MM.1S (cell line): ENCODE measurements around the gene KRTAP1-1.
"Not testable (repeated sequence)": the region's sequence is repeated elsewhere in the genome, so short reads cannot be mapped to it uniquely, and the experiment has no call there.

Experiments used
- DNase-seq: peaks from one replicate; pipeline ENCODE4 v3.0.0-alpha.2; 2015
- H2AFZ ChIP-seq: fragments of 300-600 bp; sonication (generic); 2 replicates; pipeline ENCODE4 v1.6.0; 2016; ENCODE audit warnings: antibody characterized with exemption, low read length
- H3F3A ChIP-seq: fragments of 300-600 bp; sonication (generic); 2 replicates; pipeline ENCODE4 v1.6.1; 2016; ENCODE audit warnings: mild to moderate bottlenecking, antibody characterized with exemption, low read length, moderate library complexity, mixed read lengths; ENCODE audit not compliant: insufficient read depth
- H3K27ac ChIP-seq: fragments of 300-600 bp; sonication (generic); 2 replicates; pipeline ENCODE4 v1.5.1; 2016; ENCODE audit warnings: mild to moderate bottlenecking, low read length
- H3K27me3 ChIP-seq: fragments of 300-600 bp; sonication (generic); replicated peaks from 2 replicates; pipeline ENCODE4 v1.6.0; 2016; ENCODE audit warnings: low read length; ENCODE audit not compliant: insufficient read depth
- H3K36me3 ChIP-seq: fragments of 300-600 bp; sonication (generic); replicated peaks from 2 replicates; pipeline ENCODE4 v1.6.1; 2016; ENCODE audit warnings: mild to moderate bottlenecking, low read length, mixed read lengths; ENCODE audit not compliant: insufficient read depth
- H3K4me1 ChIP-seq: fragments of 300-600 bp; sonication (generic); 2 replicates; pipeline ENCODE4 v1.6.1; 2016; ENCODE audit warnings: low read length, mixed read lengths
- H3K4me2 ChIP-seq: fragments of 300-600 bp; sonication (generic); 2 replicates; pipeline ENCODE4 v1.6.0; 2016; ENCODE audit warnings: low read depth, low read length
- H3K4me3 ChIP-seq: fragments of 300-600 bp; sonication (generic); 2 replicates; pipeline ENCODE4 v1.5.1; 2016; ENCODE audit warnings: low read length, mixed read lengths
- H3K79me2 ChIP-seq: fragments of 300-600 bp; sonication (generic); 2 replicates; pipeline ENCODE4 v1.6.1; 2016; ENCODE audit warnings: mixed run types, low read length, mixed read lengths
- H3K9ac ChIP-seq: fragments of 300-600 bp; sonication (generic); 2 replicates; pipeline ENCODE4 v1.6.1; 2016; ENCODE audit warnings: low read length, mixed read lengths
- H3K9me2 ChIP-seq: fragments of 300-600 bp; sonication (generic); replicated peaks from 2 replicates; pipeline ENCODE4 v1.6.1; 2016; ENCODE audit warnings: mild to moderate bottlenecking, low read length, mixed read lengths; ENCODE audit not compliant: insufficient read depth
- H3K9me3 ChIP-seq: fragments of 300-600 bp; sonication (generic); replicated peaks from 2 replicates; pipeline ENCODE4 v1.6.1; 2016; ENCODE audit warnings: mild to moderate bottlenecking, low read length, mixed read lengths; ENCODE audit not compliant: insufficient read depth
- H4K20me1 ChIP-seq: fragments of 300-600 bp; sonication (generic); 2 replicates; pipeline ENCODE4 v1.6.1; 2016; ENCODE audit warnings: mild to moderate bottlenecking, low read length, moderate library complexity, mixed read lengths; ENCODE audit not compliant: insufficient read depth
- CTCF ChIP-seq: fragments of 300-600 bp; sonication (generic); IDR thresholded peaks from 2 replicates; pipeline ENCODE4 v1.5.1; 2016; ENCODE audit warnings: antibody characterized with exemption, low read length, mixed read lengths
- EZH2 ChIP-seq: fragments of 300-600 bp; sonication (generic); optimal IDR thresholded peaks from 2 replicates; pipeline ENCODE3; 2017; ENCODE audit warnings: low read depth, mild to moderate bottlenecking, antibody characterized with exemption, low read length, mixed read lengths
- EZH2phosphoT487 ChIP-seq: fragments of 300-600 bp; sonication (generic); IDR thresholded peaks from 2 replicates; pipeline ENCODE4 v1.6.1; 2018; ENCODE audit warnings: antibody characterized with exemption, low read length

Gene KRTAP1-1

GRCh38 chr17:41060052-41060604, 18.9 kb upstream of the KRTAP1-1 start, which contains the start of gene KRTAP2-3:
Gene KRTAP2-3, minus strand, starts transcription at chr17:41060114. Its CDS starts 64 bp downstream, at chr17:41060050.
- Histone ChIP-seq H3F3A (no peaks in the 10 kb centered on the region), H3K4me1 (no peaks in the 10 kb centered on the region), H3K4me3 (no peak within 1 kb of the TSS), H3K9me3 (no peaks in the 10 kb centered on the region), H3K27ac (no peak within 1 kb of the TSS), H3K79me2 (no peaks in the 10 kb centered on the region), H3K36me3 (no peaks in the 10 kb centered on the region), H3K27me3 (no peaks in the 10 kb centered on the region), H3K4me2 (no peak within 1 kb of the TSS), H2AFZ (no peak within 1 kb of the TSS), H4K20me1 (no peaks in the 10 kb centered on the region), H3K9ac (no peak within 1 kb of the TSS), H3K9me2 (no peaks in the 10 kb centered on the region)
- no peak for DNase-seq
- no peak for TF ChIP-seq EZH2
- TF ChIP-seq CTCF: no peak
- no peak for TF ChIP-seq EZH2phosphoT487

- not testable (repeated sequence) for H4K20me1 ChIP-seq, H3F3A ChIP-seq, H3K27ac ChIP-seq, H3K9me3 ChIP-seq, H3K79me2 ChIP-seq, DNase-seq, H3K4me1 ChIP-seq, H3K4me3 ChIP-seq, H3K9me2 ChIP-seq, H3K27me3 ChIP-seq, H3K4me2 ChIP-seq, H3K36me3 ChIP-seq, H2AFZ ChIP-seq, H3K9ac ChIP-seq
These were observed 18.2 kb upstream of the KRTAP1-1 start for GRCh38 chr17:41059276-41060051.

GRCh38 chr17:41058741-41059140, 17.5 kb upstream of the KRTAP1-1 start:
- H3K4me3 ChIP-seq: no peak overlapping the region
- no peak for TF ChIP-seq EZH2
- TF ChIP-seq CTCF: no peak
- H3K9me3 ChIP-seq: no peaks in the 10 kb centered on the region
- DNase-seq: no peak
- no peaks in the 10 kb centered on the region for H3K36me3 ChIP-seq
- no peak overlapping the region for H3K9ac ChIP-seq
- no peak overlapping the region for H3K4me2 ChIP-seq
- no peaks in the 10 kb centered on the region for H3K79me2 ChIP-seq
- no peaks in the 10 kb centered on the region for H3K27me3 ChIP-seq
- no peak overlapping the region for H3K27ac ChIP-seq
- H3K4me1 ChIP-seq: no peaks in the 10 kb centered on the region
- no peaks in the 10 kb centered on the region for H4K20me1 ChIP-seq
- no peak overlapping the region for H2AFZ ChIP-seq
- H3K9me2 ChIP-seq: no peaks in the 10 kb centered on the region
- no peaks in the 10 kb centered on the region for H3F3A ChIP-seq

- TF ChIP-seq CTCF (no peak), EZH2 (no peak), EZH2phosphoT487 (no peak)
- no peak overlapping the region for H3K27ac ChIP-seq
- no peaks in the 10 kb centered on the region for H3K9me3 ChIP-seq
- H2AFZ ChIP-seq: no peak overlapping the region
- H3K36me3 ChIP-seq: no peaks in the 10 kb centered on the region
- H3K9ac ChIP-seq: no peak overlapping the region
- H3K27me3 ChIP-seq: no peaks in the 10 kb centered on the region
- no peak overlapping the region for H3K4me2 ChIP-seq
- H3K4me1 ChIP-seq: no peaks in the 10 kb centered on the region
- no peaks in the 10 kb centered on the region for H3K79me2 ChIP-seq
- H4K20me1 ChIP-seq: no peaks in the 10 kb centered on the region
- DNase-seq: no peak
- H3K4me3 ChIP-seq: no peak overlapping the region
- H3K9me2 ChIP-seq: no peaks in the 10 kb centered on the region
- no peaks in the 10 kb centered on the region for H3F3A ChIP-seq
These were observed 16.3 kb upstream of the KRTAP1-1 start for GRCh38 chr17:41057547-41057946.

- not testable (repeated sequence) for H4K20me1 ChIP-seq, H3K36me3 ChIP-seq, H3K27me3 ChIP-seq, H3K9ac ChIP-seq, H3K27ac ChIP-seq, H3F3A ChIP-seq, H2AFZ ChIP-seq, DNase-seq, H3K4me3 ChIP-seq, H3K4me2 ChIP-seq, H3K79me2 ChIP-seq, H3K9me2 ChIP-seq, H3K4me1 ChIP-seq, H3K9me3 ChIP-seq
These were observed 13.9 kb upstream of the KRTAP1-1 start, which contains the start of gene KRTAP2-2 for GRCh38 chr17:41055130-41055529. Gene KRTAP2-2, minus strand, starts transcription at chr17:41055230. Its CDS starts 19 bp downstream, at chr17:41055211.
